ENCODE data around the gene SCUBE2. TPM values are rescaled to one million over a fixed set of nuclear protein-coding genes. Genes with fewer than 3 reads are reported as not detected.

Gene SCUBE2
- total and polyA plus RNA-seq, 2 donors (not counting 3 experiments of a cell fraction or from before 2014, with no cell fraction given), result 0.55 to 3.5 TPM

DNA sequence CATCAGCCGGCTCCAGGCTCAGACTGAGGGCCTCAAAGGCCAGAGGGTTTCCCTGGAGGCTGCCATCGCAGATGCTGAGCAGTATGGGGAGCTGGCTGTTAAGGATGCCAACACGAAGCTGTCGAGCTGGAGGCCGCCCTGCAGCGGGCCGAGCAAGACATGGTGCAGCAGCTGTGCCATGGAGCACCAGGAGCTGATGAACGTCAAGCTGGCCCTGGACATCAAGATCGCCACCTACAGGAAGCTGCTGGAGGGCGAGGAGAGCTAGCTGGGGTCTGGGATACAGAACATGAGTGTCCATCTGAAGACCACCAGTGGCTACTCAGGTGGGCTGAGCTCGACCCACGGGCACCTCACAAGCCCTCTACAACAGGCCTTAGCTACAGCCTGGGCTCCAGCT, 4.0 kb upstream of the SCUBE2 start:
- Histone ChIP-seq H3K4me2 (ENCODE audit: insufficient read depth, low read length) (no peak overlapping the region), H3K79me2 (ENCODE audit: control insufficient read depth, insufficient read depth, low read length) (no peaks in the 10 kb centered on the region), H3K27ac (ENCODE audit: insufficient read depth, low read depth, low read length) (no peak overlapping the region), H3K4me3 (replicated peaks in 1 of 3; ENCODE audit: insufficient read depth in 1 of 3, low read depth in 1 of 3, low read length in 3 of 3) (no peak overlapping the region), H4K20me1 (replicated peaks; ENCODE audit: control insufficient read depth, extremely low read depth, insufficient read depth, low read length) (no peaks in the 10 kb centered on the region), H3K4me1 (ENCODE audit: control insufficient read depth, extremely low read depth, insufficient read depth, low read length) (no peaks in the 10 kb centered on the region), H2AFZ (ENCODE audit: low read depth, low read length) (no peak overlapping the region), H3K36me3 (ENCODE audit: control insufficient read depth in 2 of 2, extremely low read depth in 1 of 2, insufficient read depth in 2 of 2, low read length in 2 of 2) (no peaks in the 10 kb centered on the region), H3K9me1 (replicated peaks; ENCODE audit: control insufficient read depth, extremely low read depth, insufficient read depth, low read length) (no peaks in the 10 kb centered on the region), H3K9ac (replicated peaks; ENCODE audit: extremely low read depth, insufficient read depth, low read length) (no peak overlapping the region), H3K9me3 (replicated peaks; ENCODE audit: control insufficient read depth, insufficient read depth, low read length) (no peaks in the 10 kb centered on the region), H3K27me3 (ENCODE audit: control insufficient read depth in 2 of 2, insufficient read depth in 2 of 2, low read length in 2 of 2) (peaks cover 0 to 3% of the 10 kb centered on the region in 2 experiments)
- ChIA-PET CTCF (interaction anchor here (0.8 to 5.4 kb wide), 8 partner anchors 10 to 411 kb away, joined by 3 to 70 read pairs (median 4); no protein-coding TSS in a partner anchor), POLR2A (no interaction called here)
- dilution Hi-C loops (cut with MboI; ENCODE audit: extremely low pct_ligation_motif_present, low sequenced_read_pairs), result no loop called here
- no TSS peak for BruUV-seq (replicated peaks)
- FAIRE-seq (no peak), DNase-seq (ENCODE audit: low read depth, low spot score) (no peak)
- intact Hi-C loops (cut with micrococcal nuclease), result no loop called here
- TF ChIP-seq JUN (IDR thresholded peaks at IDR 0.05; ENCODE audit: borderline replicate concordance, insufficient read depth, insufficient read length, low read depth), result no peak
- TF ChIP-seq CTCF (IDR thresholded peaks at IDR 0.05; ENCODE audit: extremely low read depth in 1 of 2, insufficient read depth in 1 of 2, low read depth in 1 of 2, low read length in 2 of 2), result peak; percentile 16 to 17

- H3K27me3 ChIP-seq (ENCODE audit: control insufficient read depth in 2 of 2, insufficient read depth in 2 of 2, low read length in 2 of 2), result peaks cover 4 to 7% of the 10 kb centered on the region in 2 experiments
- intact Hi-C loops (cut with micrococcal nuclease) (no loop called here), dilution Hi-C loops (cut with MboI; ENCODE audit: extremely low pct_ligation_motif_present, low sequenced_read_pairs) (no loop called here)
- no peak overlapping the region for H3K4me2 ChIP-seq (ENCODE audit: insufficient read depth, low read length)
- H4K20me1 ChIP-seq (replicated peaks; ENCODE audit: control insufficient read depth, extremely low read depth, insufficient read depth, low read length), result no peaks in the 10 kb centered on the region
- DNase-seq (ENCODE audit: low read depth, low spot score) (no peak), FAIRE-seq (no peak)
- H3K9ac ChIP-seq (replicated peaks; ENCODE audit: extremely low read depth, insufficient read depth, low read length), result no peak overlapping the region
- H3K4me1 ChIP-seq (ENCODE audit: control insufficient read depth, extremely low read depth, insufficient read depth, low read length), result no peaks in the 10 kb centered on the region
- H3K9me1 ChIP-seq (replicated peaks; ENCODE audit: control insufficient read depth, extremely low read depth, insufficient read depth, low read length), result no peaks in the 10 kb centered on the region
- ChIA-PET POLR2A (no interaction called here), CTCF (interaction anchor here (0.5 to 5.4 kb wide), 5 partner anchors 18 to 412 kb away, joined by 3 to 70 read pairs (median 4); no protein-coding TSS in a partner anchor)
- TF ChIP-seq MYC (IDR thresholded peaks at IDR 0.05; ENCODE audit: low read depth, low read length) (no peak), EZH2 (IDR thresholded peaks at IDR 0.05; ENCODE audit: borderline replicate concordance, low read depth, low read length, severe bottlenecking) (no peak), FOS (IDR thresholded peaks at IDR 0.05; ENCODE audit: borderline replicate concordance, insufficient read depth, low read length) (no peak), CTCF (IDR thresholded peaks at IDR 0.05; ENCODE audit: extremely low read depth in 1 of 2, insufficient read depth in 1 of 2, low read depth in 1 of 2, low read length in 2 of 2) (no peak), POLR2A (IDR thresholded peaks at IDR 0.05; ENCODE audit: low read depth, low read length) (no peak), JUN (IDR thresholded peaks at IDR 0.05; ENCODE audit: borderline replicate concordance, insufficient read depth, insufficient read length, low read depth) (no peak), POLR2AphosphoS5 (IDR thresholded peaks at IDR 0.05; ENCODE audit: insufficient read depth, low read depth, low read length) (no peak), GATA2 (IDR thresholded peaks at IDR 0.05; ENCODE audit: insufficient read depth, insufficient read length, low read depth, low read length) (no peak)
- TF ChIP-seq, protein P1, sequence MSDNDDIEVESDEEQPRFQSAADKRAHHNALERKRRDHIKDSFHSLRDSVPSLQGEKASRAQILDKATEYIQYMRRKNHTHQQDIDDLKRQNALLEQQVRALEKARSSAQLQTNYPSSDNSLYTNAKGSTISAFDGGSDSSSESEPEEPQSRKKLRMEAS (IDR thresholded peaks at IDR 0.05; ENCODE audit: insufficient read depth, insufficient read length), result no peak
- H3K79me2 ChIP-seq (ENCODE audit: control insufficient read depth, insufficient read depth, low read length), result no peaks in the 10 kb centered on the region
- H3K27ac ChIP-seq (ENCODE audit: insufficient read depth, low read depth, low read length), result no peak overlapping the region
- no peaks in the 10 kb centered on the region for H3K36me3 ChIP-seq (ENCODE audit: control insufficient read depth in 2 of 2, extremely low read depth in 1 of 2, insufficient read depth in 2 of 2, low read length in 2 of 2)
- no peaks in the 10 kb centered on the region for H3K9me3 ChIP-seq (replicated peaks; ENCODE audit: control insufficient read depth, insufficient read depth, low read length)
- no TSS peak for BruUV-seq (replicated peaks)
- H2AFZ ChIP-seq (ENCODE audit: low read depth, low read length), result no peak overlapping the region
- no peak overlapping the region for H3K4me3 ChIP-seq (replicated peaks in 1 of 3; ENCODE audit: insufficient read depth in 1 of 3, low read depth in 1 of 3, low read length in 3 of 3)
Measured at GRCh38 chr11:9094420-9094819, 3.0 kb upstream of the SCUBE2 start.
